Ishikawa (cell line): ENCODE data around the gene CORO1A.

Source experiments
- CEBPB ChIP-seq: IDR thresholded peaks from 2 replicates; pipeline ENCODE4 v1.6.1; 2012
- CREB1 ChIP-seq: IDR thresholded peaks from 2 replicates; pipeline ENCODE4 v1.6.1; 2012; ENCODE audit warnings: low read depth
- EP300 ChIP-seq: IDR thresholded peaks from 2 replicates; pipeline ENCODE4 v1.6.1; 2012; ENCODE audit warnings: borderline replicate concordance
- RAD21 ChIP-seq: IDR thresholded peaks from 2 replicates; pipeline ENCODE4 v1.6.1; 2012; ENCODE audit warnings: low read depth
- TAF1 ChIP-seq: IDR thresholded peaks from 2 replicates; pipeline ENCODE4 v1.6.1; 2012; ENCODE audit warnings: low read depth, mild to moderate bottlenecking
- ZBTB7A ChIP-seq: IDR thresholded peaks from 2 replicates; pipeline ENCODE4 v1.6.1; 2012; ENCODE audit warnings: low read depth
- TF ChIP-seq, protein P1 (sequence below): IDR thresholded peaks from 2 replicates; pipeline ENCODE4 v1.6.1; 2012; ENCODE audit warnings: low read depth, mild to moderate bottlenecking

DNA sequence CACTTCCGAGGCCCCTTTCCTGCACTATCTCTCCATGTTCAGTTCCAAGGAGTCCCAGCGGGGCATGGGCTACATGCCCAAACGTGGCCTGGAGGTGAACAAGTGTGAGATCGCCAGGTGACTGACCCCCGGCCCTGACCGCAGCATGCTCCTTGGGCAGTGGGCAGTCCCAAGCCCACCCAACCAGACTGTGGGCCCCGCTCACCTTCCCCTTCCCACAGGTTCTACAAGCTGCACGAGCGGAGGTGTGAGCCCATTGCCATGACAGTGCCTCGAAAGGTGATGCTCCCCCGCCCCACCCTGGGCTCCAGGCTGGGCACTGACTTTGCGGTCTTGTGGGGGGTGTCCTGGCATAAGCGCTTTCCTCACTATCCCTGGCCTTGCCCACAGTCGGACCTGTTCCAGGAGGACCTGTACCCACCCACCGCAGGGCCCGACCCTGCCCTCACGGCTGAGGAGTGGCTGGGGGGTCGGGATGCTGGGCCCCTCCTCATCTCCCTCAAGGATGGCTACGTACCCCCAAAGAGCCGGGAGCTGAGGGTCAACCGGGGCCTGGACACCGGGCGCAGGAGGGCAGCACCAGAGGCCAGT is 4.7 kb downstream of the CORO1A start:
- TF ChIP-seq TAF1 (no peak), CREB1 (no peak), CEBPB (no peak), RAD21 (no peak), ZBTB7A (no peak), EP300 (no peak)
- TF ChIP-seq, protein P1, sequence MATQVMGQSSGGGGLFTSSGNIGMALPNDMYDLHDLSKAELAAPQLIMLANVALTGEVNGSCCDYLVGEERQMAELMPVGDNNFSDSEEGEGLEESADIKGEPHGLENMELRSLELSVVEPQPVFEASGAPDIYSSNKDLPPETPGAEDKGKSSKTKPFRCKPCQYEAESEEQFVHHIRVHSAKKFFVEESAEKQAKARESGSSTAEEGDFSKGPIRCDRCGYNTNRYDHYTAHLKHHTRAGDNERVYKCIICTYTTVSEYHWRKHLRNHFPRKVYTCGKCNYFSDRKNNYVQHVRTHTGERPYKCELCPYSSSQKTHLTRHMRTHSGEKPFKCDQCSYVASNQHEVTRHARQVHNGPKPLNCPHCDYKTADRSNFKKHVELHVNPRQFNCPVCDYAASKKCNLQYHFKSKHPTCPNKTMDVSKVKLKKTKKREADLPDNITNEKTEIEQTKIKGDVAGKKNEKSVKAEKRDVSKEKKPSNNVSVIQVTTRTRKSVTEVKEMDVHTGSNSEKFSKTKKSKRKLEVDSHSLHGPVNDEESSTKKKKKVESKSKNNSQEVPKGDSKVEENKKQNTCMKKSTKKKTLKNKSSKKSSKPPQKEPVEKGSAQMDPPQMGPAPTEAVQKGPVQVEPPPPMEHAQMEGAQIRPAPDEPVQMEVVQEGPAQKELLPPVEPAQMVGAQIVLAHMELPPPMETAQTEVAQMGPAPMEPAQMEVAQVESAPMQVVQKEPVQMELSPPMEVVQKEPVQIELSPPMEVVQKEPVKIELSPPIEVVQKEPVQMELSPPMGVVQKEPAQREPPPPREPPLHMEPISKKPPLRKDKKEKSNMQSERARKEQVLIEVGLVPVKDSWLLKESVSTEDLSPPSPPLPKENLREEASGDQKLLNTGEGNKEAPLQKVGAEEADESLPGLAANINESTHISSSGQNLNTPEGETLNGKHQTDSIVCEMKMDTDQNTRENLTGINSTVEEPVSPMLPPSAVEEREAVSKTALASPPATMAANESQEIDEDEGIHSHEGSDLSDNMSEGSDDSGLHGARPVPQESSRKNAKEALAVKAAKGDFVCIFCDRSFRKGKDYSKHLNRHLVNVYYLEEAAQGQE, result no peak
